ENCODE results near the gene GLB1L. TPM values are rescaled to one million over a fixed set of nuclear protein-coding genes. Genes with fewer than 3 reads are reported as not detected.
A peak's percentile ranks its signal among the peaks of the same experiment; 100 is the strongest.
"Not testable (repeated sequence)": the region's sequence is repeated elsewhere in the genome, so short reads cannot be mapped to it uniquely, and the experiment has no call there.

GLB1L gene
- total RNA-seq, 1 donor from 2014 or later: 6.5 TPM

GRCh38 chr2:219280651-219281050 lies 35.4 kb upstream of the GLB1L start:
- no peak for DNase-seq

DNA sequence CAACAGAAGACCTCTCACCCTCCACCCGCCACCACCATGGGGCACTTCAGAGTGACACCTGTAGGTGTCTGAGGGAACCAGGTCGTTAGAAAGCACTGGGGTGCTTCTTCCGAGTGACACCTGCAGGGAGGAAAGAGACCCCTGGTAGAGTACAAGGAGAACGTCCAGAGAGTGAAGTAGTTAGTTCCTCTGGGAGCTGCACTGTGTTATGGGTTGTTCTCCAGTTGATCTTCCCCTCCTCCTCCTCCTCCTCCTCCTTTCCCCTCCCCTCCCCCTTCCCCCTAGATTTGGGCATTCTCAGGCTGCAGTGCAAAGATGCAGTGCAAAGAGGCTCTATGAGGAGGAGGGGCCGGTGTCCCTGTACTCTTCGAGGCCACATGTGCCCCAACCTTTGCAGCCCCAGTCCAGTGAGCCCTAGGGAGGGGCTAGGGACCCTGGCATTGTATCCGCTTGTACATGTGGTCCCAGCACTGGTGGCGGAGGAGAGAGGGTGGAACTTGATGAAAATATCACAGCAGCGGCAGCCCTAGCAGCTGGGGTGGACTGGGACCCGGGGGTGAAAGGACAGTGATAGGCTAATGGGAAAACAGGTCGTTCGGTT lies 34.8 kb upstream of the GLB1L start:
- no peak for DNase-seq

GRCh38 chr2:219279151-219279915 lies 34.1 kb upstream of the GLB1L start, which contains the start of gene DNAJB2:
Gene DNAJB2 (plus strand): TSS chr2:219279366. CDS start chr2:219279834, 468 bp downstream.
- peak; percentile 99 for DNase-seq

DNA sequence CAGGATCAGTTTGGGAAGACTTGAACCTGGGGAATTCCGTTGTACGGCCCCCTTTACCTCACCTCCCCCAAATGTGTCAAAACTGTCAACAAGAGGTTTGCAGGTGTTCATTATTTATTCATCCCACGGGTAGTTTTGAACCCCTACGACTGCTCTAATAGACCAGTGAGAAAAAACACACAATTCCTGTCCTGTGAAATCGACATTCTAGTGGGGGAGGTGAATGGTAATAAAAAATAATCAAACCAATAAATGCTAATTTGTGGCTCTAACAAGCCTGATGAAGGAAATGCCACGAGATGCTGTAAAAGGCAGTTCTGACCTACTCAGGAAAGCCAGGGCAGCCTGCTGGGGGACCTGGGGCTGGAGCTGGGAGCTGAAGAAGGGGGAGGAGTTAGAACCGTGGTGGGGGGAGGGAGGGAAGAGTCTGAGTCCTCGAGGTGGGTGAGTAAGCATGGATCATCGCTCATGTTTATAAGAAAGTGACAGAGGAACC lies 33.5 kb upstream of the GLB1L start:
- no peak for DNase-seq

- peak; percentile 83 for DNase-seq
These were observed 32.7 kb upstream of the GLB1L start for GRCh38 chr2:219277703-219278654.

GRCh38 chr2:219274361-219274921 lies 29.2 kb upstream of the GLB1L start:
- DNase-seq: peak; percentile 19

- no peak for DNase-seq
These were observed 28.7 kb upstream of the GLB1L start for GRCh38 chr2:219273937-219274336.

GRCh38 chr2:219272995-219273394 lies 27.8 kb upstream of the GLB1L start:
- no peak for DNase-seq

- no peak for DNase-seq
These were observed 27.1 kb upstream of the GLB1L start for GRCh38 chr2:219272356-219272755.

DNA sequence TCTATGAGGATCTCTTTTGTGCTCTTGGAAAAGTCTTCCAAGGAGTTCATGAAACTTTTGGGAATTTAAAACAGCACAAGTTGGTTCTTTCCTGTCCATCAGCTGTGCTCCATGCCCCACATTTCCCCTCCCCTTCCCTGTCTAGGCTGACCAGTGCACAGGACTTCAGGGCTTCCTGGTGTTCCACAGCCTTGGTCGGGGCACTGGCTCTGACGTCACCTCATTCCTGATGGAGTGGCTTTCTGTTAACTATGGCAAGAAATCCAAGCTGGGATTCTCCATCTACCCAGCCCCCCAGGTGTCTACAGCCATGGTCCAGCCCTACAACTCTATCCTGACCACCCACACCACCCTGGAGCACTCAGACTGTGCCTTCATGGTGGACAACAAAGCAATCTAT lies 25.8 kb upstream of the GLB1L start:
- DNase-seq: no peak

DNA sequence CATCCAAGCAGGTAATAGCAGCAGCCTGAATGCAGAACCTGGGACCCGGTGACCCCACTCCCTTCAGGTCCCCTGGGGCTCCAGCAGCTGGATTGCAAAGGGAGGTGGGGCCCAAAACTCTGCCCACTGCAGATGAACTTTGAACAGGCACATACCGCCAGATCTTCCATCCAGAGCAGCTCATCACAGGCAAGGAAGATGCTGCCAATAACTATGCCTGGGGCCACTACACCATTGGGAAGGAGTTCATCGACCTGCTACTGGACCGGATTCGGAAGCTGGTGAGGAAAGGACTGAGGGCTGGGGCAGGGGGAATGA lies 24.8 kb upstream of the GLB1L start:
- no peak for DNase-seq

DNA sequence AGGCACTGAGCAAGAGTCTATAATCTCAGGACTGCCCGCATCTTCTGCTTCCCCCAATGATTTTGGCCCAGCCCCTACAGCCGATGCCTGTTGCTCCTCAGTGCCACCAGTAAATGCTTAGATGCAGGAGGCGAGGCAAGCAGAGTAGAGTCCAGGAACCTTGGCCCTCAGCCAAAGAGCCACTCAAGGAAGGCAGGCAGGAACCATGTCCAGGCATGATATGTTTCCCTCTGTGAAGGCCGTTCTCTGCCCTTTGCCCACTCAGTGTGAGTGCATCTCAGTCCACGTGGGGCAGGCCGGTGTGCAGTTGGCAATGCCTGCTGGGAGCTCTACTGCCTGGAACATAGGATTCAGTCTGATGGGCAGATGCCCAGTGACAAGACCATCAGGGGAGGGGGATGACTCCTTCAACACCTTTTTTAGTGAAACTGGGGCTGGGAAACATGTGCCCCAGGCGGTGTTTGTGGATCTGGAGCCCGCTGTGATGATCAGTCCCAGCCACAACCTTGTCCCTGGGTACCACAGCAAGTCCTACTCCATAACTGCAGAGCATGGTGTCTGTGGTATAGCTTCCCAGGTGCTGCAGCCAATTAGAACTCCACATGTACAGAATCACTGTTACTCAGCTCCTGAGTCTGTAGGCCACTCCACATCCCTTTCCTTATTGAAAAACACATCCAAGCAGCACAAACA lies 24.3 kb upstream of the GLB1L start:
- peak; percentile 41 for DNase-seq

GRCh38 chr2:219268294-219268693 lies 23.1 kb upstream of the GLB1L start:
- no peak for DNase-seq

DNA sequence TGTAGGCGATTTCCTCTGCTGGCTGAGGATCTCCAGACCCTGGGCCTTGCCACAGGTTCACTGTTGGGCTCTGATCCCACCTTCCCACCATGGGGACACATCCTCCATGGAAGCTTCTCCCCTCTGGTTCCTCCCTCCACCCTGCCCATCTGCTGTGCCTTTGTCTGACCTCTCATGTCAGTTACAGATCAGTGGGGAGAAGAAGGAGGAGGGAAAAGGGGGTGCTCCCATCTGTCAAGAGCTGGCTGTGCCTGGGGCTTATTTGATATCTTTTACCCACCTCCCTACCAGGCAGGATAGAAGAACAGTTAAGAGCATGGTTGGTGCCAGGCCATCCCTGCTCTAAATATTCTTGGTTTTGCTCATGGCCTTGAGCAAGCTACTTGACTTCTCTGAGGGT lies 21.6 kb upstream of the GLB1L start:
- no peak for DNase-seq

DNA sequence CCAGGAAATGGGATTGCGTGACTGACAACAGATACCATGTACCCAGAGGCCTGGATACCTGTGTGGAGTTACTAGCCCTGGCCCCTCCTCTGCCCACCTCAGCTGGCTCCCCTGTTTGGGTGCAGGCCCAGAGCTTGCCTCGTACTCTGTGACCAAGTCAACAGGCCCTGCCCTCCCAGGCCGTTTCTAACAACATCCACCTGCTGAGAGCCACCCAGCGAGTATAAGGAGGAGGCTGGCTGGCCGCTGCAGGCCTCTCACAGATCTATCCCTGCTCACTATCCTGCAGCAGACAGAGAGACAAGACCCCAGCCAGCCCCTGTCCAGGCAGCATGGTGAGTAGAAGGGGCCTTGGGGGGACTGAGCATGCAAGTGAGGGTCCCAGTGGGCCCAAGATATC lies 21.0 kb upstream of the GLB1L start:
- no peak for DNase-seq

DNA sequence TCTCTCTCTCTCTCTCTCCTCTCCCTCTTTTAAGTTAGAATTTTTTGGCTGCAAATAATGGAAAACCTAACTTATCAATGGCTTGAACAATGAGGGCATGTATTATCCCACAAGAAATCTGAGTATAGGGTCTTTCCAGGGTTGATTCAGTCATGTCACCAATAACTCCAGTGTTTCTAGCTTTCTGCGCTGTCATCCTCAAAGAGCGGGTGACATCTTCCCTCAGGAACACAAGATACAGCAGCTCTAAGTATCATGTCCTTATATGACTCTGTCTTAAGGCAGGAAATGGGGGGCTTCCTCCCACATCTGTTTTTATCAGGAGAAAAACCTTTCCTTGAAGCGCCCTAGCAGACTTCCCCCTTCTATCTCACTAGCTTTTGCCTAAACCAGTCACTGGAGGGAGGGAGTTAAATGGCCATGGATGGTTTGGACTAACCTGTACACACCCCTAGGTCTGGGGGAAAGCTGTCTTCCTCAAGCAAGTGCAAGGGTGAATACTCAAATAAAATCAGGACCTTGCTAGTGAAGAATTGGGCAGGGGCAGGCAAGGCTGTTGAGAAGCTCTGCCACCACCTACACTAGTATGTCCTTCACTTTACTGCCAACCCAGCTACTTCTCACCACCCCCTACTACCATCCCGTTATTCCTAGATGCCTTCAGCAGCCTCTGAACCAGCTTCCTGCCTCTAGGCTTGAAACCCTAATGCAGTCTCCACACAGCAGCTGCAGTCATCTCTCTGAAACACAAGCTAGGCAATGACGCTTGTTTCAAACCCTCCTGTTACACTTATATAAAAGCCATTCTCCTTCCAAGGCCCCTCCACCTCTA lies 16.0 kb upstream of the GLB1L start:
- no peak for DNase-seq

DNA sequence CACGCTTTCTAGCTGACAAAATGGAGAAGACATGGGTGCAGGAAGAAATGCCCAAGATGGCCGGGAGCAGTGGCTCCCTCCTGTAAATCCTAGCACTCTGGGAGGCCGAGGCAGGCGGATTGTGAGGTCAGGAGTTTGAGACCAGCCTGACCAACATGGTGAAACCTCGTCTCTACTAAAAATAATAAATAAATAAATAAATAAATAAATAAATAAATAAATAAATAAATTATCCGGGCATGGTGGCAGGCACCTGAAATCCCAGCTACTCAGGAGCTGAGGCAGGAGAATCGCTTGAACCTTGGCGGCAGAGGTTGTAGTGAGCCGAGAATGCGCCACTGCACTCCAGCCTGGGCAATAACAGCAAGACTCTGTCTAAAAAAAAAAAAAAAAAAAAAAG lies 13.7 kb upstream of the GLB1L start:
- DNase-seq: not testable (repeated sequence)

GRCh38 chr2:219254590-219255201 lies 9.5 kb upstream of the GLB1L start:
- DNase-seq: no peak

DNA sequence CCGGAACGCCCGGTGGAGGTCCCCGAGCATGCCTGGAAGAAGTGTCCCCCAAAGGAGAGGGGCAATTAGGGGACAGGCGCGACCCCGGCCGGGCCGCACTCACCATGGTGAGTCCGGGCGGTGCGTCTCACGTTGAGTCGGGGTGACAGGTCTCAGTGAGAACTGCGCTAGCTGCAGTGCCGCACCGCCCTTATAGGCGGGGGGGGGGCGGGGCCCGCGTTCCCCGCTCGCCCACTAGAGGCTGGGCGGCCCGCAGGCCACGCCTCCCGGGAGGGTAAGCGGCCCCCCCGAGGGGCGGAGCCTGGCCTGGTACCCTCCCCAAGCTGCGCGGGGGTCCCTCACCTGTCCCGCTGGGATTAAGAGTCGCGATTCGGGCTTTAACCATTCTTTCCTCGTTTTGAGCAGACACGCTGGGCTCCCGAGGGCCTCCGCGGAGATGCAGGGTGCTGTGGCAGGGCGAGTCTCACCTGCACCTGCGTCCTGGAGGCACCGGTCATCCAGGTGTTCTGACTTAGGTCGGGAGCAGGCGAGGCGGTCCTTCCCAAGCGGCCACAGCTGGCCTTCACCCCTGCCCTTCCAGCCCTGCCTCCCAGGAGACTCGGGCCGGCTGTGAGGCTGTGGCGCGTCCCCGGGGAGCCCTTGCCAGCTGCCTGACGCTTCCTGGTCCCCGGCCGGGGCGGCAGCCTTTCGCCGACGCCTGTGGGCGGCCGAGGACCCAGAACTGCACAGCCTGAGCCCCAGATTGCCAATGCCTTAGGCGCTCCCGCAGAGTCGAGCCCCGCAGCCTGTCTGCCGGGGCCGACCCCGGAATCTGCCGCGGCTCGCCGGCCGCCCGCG lies 8.7 kb upstream of the GLB1L start, which contains the start of gene TUBA4A:
TSS of gene TUBA4A (minus strand) at position 166 of the 837 bp plus-strand sequence. CDS start at position 106, 60 bp downstream.
- peak; percentile 69 for DNase-seq

Data from dermis blood vessel endothelial cell (primary cell).